Cardiac fibroblast (primary cell): ENCODE results near the gene ATG14.
"Not testable (repeated sequence)": the region's sequence is repeated elsewhere in the genome, so short reads cannot be mapped to it uniquely, and the experiment has no call there.

Source experiments
- DNase-seq, 2 donors: peaks; one replicate each; pipeline versions ENCODE4 v3.0.0 to v3.0.0-alpha.2; 2010; ENCODE audit warnings: low read depth in 2 of 2
- H3K4me3 ChIP-seq, 2 donors: replicated peaks in 1 of 2; 1 replicate in 1 of 2; 2 replicates in 1 of 2; pipeline ENCODE4 v1.5.1; 2011; ENCODE audit warnings: low read depth in 2 of 2, low read length in 2 of 2, mild to moderate bottlenecking in 2 of 2, moderate library complexity in 1 of 2
- TF ChIP-seq, protein P1 (sequence below): IDR thresholded peaks from one replicate; pipeline ENCODE4 v1.5.1; 2011; ENCODE audit warnings: low read depth, mild to moderate bottlenecking, low read length, inconsistent platforms

Gene ATG14

DNA sequence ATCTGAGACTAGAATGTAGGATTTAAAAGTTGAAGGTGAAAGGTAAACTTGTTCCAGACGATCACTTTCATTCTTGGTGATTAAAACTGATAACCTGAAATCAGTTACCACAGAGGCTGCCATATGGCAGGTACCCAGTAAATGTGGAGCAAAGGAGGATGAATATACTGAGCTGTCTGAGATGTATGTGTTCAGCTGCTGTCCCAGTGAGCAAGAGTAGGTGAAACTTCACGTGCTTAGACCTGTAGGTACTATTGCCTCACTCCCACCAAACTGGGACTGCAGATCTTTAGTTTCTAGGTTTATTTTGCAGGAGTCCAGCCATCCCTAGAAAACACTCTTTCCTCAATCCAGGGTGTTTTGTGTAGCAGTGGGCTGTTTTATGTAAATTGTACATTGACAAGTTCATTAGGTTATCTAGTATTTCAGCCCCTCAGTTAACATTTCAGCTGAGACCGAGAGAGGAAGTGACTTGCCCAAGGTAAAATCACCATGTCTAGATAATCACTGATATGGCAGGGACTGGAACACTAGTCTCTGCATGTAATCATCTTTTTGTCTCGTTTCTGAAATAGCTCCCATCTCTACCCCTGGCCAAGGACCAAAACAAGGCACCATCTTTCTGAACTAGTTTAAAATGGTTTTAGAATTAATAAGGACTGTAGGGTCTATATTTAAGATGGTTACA, 62.7 kb downstream of the ATG14 start:
- TF ChIP-seq, protein P1, sequence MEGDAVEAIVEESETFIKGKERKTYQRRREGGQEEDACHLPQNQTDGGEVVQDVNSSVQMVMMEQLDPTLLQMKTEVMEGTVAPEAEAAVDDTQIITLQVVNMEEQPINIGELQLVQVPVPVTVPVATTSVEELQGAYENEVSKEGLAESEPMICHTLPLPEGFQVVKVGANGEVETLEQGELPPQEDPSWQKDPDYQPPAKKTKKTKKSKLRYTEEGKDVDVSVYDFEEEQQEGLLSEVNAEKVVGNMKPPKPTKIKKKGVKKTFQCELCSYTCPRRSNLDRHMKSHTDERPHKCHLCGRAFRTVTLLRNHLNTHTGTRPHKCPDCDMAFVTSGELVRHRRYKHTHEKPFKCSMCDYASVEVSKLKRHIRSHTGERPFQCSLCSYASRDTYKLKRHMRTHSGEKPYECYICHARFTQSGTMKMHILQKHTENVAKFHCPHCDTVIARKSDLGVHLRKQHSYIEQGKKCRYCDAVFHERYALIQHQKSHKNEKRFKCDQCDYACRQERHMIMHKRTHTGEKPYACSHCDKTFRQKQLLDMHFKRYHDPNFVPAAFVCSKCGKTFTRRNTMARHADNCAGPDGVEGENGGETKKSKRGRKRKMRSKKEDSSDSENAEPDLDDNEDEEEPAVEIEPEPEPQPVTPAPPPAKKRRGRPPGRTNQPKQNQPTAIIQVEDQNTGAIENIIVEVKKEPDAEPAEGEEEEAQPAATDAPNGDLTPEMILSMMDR: no peak
- no peak for DNase-seq
- H3K4me3 ChIP-seq: no peak overlapping the region

DNA sequence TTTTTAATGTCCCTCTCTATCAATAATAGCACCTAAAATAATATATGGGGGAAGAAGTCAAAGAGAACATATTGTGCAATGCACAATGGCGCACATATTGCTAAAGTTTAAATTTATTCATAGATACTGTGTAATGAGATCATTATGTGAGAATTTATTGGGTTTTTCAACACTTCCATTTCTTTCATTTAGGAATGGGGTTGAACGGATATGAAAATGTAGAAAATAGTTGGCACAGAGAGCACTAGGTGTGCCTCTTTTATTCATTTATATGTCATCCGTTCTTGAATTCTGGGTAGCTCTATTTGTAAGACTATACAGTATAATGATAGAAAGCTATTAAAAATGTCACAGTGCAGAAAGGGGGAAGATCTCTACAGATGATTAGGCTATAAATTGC, 63.9 kb downstream of the ATG14 start:
- no peak overlapping the region for H3K4me3 ChIP-seq

DNA sequence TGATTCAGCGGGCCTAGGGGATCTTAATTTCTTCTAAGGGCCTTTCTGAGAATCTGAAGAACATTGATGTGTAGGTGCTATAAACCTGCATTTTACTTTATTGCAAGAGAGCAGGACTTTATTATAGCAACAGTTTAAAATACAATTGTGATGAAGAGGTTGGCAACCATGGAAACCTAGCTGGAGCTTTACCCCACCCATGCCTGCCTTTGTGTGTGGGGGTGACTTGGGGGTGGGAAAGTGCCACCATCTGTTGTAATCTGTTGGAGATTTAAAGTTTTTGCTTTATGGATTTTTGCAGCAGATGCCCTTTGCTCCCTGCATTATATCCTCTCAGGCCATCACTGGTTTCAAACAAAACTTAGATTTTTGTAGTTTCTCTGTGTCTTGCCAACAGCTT, 64.6 kb downstream of the ATG14 start:
- H3K4me3 ChIP-seq: no peak overlapping the region
- TF ChIP-seq, protein P1: no peak
- DNase-seq: no peak

More for the DNA sequence above, 63.9 kb downstream of the ATG14 start:
- no peak for DNase-seq
- TF ChIP-seq, protein P1: no peak

DNA sequence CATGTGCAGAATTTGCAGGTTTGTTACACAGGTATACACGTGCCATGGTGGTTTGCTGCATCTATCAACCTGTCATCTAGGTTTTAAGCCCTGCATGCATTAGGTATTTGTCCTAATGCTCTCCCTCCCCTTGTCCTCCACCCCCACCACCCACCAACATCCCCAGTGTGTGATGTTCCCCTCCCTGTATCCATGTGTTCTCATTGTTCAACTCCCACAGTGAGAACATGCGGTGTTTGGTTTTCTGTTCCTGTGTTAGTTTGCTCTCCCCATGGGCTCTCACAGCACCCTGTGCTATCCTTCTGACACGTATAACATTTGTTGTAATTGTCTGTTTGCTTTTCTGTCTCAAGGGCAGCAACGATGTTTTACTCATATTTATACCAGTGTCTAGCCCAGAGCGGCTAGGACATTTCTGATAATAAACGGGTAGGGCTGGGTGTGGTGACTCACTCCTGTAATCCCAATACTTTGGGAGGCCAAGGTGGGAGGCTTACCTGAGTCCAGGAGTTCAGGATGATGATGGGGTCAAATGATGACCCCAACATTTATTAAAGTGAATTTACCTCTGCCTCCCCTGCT, 67.0 kb downstream of the ATG14 start:
- not testable (repeated sequence) for H3K4me3 ChIP-seq, DNase-seq

DNA sequence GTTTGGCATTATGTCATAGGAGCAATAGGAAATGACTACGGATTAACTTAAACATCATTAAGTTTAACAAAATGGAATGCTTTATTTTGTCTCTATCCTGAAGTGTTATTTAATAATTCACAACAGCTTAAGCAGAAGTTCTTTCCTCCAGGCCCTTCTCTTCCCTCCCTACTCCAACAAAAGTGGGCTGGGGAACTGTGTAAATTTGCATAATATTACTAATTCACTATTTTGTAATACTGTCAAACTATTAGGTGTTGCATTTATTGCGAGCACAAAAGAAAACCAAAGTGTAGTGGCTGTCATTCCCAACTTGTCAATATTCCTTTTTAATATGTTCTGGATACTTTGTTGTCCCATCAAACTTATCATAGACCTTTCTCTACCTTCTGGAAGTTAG, 69.8 kb downstream of the ATG14 start:
- TF ChIP-seq, protein P1: no peak
- H3K4me3 ChIP-seq: no peak overlapping the region
- DNase-seq: no peak

DNA sequence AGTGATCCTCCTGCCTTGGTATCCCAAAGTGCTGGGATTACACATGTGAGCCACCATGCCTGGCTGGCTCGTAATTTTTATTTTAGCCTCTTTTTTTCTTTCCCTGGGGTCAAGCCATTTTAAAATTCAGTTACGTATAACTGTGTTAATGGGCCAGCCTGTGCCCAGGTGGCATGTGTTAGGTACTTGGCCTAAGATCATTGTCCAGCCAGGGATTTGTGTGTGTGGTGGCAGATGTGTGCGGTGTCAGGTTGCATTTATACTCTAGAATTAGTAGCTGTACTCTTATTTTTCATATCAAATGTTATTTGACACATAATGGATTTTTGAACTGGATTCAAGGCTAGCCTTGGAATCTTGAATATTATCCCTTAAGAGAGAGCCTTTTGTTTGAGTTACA, 71.1 kb downstream of the ATG14 start:
- no peak overlapping the region for H3K4me3 ChIP-seq
- TF ChIP-seq, protein P1: no peak
- no peak for DNase-seq

DNA sequence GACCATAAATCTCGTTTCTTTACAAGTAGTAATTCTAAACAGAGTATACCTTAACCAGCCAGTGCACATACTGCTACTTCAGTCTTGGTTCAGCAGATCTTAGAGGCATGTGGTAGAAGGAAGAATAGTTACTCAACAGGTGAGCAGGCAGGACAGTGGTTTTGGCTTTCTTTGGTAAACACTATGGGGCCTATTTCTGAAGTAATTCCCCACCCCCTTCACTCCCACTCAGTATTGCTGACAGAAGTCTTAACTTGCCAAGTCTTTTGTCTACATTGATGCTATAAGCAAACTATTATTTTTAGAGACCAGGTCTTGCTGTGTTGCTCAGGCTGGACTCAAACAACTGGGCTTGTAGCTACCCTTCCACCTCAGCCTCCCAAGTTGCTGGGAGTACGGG, 71.9 kb downstream of the ATG14 start:
- peak in 1 of 2 donors; percentile 10 for DNase-seq
- TF ChIP-seq, protein P1: no peak
- no peak overlapping the region for H3K4me3 ChIP-seq
